ENCODE measurements around the gene ANKMY1. TPM values are rescaled to one million over a fixed set of nuclear protein-coding genes. Genes with fewer than 3 reads are reported as not detected.

Gene ANKMY1
- total and polyA plus RNA-seq, 2 of the 8 experiments (the other 6 are each of a cell fraction or from before 2014, with no cell fraction given): 4.5 to 4.8 TPM

DNA sequence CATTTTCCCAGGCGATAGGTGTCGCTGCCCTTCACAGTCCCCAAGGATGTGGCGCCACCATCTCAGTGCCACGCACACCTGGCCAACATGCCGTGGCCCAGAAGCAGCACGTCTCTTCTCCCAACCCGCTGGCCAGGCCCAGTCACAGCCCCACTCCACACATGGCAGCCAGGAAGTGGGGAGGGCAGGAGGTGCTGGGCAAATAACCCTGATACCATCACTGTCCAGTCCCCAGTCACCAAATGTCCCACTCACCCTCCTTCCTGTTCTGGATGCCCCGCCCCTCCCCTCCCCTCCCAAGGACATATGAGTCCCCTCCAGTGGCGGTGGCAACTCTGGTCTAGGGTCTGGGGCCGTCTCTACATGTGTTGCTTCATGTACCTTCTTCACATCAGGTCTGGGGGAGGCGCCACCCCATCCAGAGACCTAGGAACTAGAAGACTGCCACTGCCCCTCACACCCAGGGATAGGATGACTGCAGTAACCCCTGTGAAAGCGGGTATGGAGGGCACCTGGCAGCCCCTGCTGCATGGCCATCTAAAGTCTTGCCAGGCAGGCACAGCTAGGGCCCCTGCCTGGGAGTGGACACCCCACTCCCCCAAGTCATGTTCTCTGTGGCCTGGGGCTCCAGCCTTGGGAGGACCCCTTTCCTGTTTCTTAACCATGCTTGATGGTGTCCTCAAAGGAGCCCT is 21.4 kb upstream of the ANKMY1 start:
- Histone ChIP-seq H2BK12ac (ENCODE audit: low read depth, low read length) (no peak overlapping the region), H3K23me2 (ENCODE audit: low read depth, low read length) (no peaks in the 10 kb centered on the region), H4K20me1 (replicated peaks in 1 of 2; ENCODE audit: control insufficient read depth in 1 of 2, insufficient read depth in 2 of 2, low read length in 2 of 2) (peaks cover 12 to 19% of the 10 kb centered on the region in 2 experiments), H2BK15ac (ENCODE audit: low read length) (no peak overlapping the region), H3K4me1 (replicated peaks in 1 of 4; ENCODE audit: control insufficient read depth in 3 of 4, insufficient read depth in 4 of 4, low read length in 3 of 4) (peaks cover 0 to 9% (median 0%) of the 10 kb centered on the region in 4 experiments; a peak in 2 of 7 replicates), H3K23ac (ENCODE audit: insufficient read length) (no peak overlapping the region), H3K4me3 (ENCODE audit: extremely low read depth in 1 of 4, insufficient read depth in 2 of 4, low read depth in 3 of 4, low read length in 4 of 4) (no peak overlapping the region), H3K27ac (ENCODE audit: low read depth, low read length) (no peak overlapping the region), H3K4ac (replicated peaks; ENCODE audit: insufficient read length, low read depth, low read length) (no peak overlapping the region), H3K14ac (ENCODE audit: insufficient read length) (no peak overlapping the region), H3K79me1 (ENCODE audit: low read depth, low read length) (peaks cover 7% of the 10 kb centered on the region), H3K18ac (ENCODE audit: extremely low read depth, low read length) (no peak overlapping the region; the same call in 1 of the 2 replicates), H3K56ac (replicated peaks; ENCODE audit: insufficient read length, low read depth, low read length) (no peak overlapping the region), H2BK120ac (replicated peaks; ENCODE audit: low read depth, low read length) (no peak overlapping the region), H2AK5ac (ENCODE audit: low read depth, low read length) (no peak overlapping the region; the same call in 1 of the 2 replicates), H3K79me2 (ENCODE audit: control insufficient read depth in 1 of 2, insufficient read depth in 2 of 2, low read length in 2 of 2) (0 out of 4 replicates have a peak, but pooled peaks cover 0 to 5% of the 10 kb centered on the region in 2 experiments), H2AFZ (ENCODE audit: low read length) (no peak overlapping the region), H2BK5ac (ENCODE audit: low read depth, low read length) (no peak overlapping the region), H4K5ac (ENCODE audit: insufficient read length, low read depth, low read length) (no peak overlapping the region), H3K36me3 (ENCODE audit: control insufficient read depth in 2 of 4, insufficient read depth in 4 of 4, low read length in 3 of 4) (no peaks in the 10 kb centered on the region), H2BK20ac (ENCODE audit: low read length) (no peak overlapping the region), H3K27me3 (replicated peaks in 1 of 4; ENCODE audit: control insufficient read depth in 3 of 4, extremely low read depth in 1 of 4, insufficient read depth in 3 of 4, low read length in 3 of 4) (no peaks in the 10 kb centered on the region), H3K4me2 (ENCODE audit: insufficient read depth in 1 of 2, low read depth in 2 of 2, low read length in 2 of 2) (no peak overlapping the region), H4K91ac (replicated peaks; ENCODE audit: insufficient read length, low read length) (no peak overlapping the region), H4K8ac (ENCODE audit: extremely low read depth, insufficient read depth, low read length) (no peak overlapping the region; the same call in 1 of the 2 replicates), H3K9ac (replicated peaks in 1 of 4; ENCODE audit: extremely low read depth in 1 of 4, low read depth in 3 of 4, low read length in 3 of 4) (no peak overlapping the region), H3K9me3 (ENCODE audit: insufficient read depth in 2 of 2, low read depth in 1 of 2, low read length in 1 of 2) (no peaks in the 10 kb centered on the region)
- FAIRE-seq: no peak
- DNase-seq (ENCODE audit: low read depth in 1 of 2, low spot score in 2 of 2): no peak
- ChIA-PET CTCF (ENCODE audit: partially characterized antibody) (interaction anchor here (0.7 to 4.8 kb wide), 11 partner anchors 8 to 124 kb away, joined by 3 to 37 read pairs (median 4); partner anchors contain the start of gene RNPEPL1), POLR2A (ENCODE audit: partially characterized antibody) (interaction anchor here (1.1 to 1.2 kb wide), 2 partner anchors 16 to 143 kb away, joined by 3 read pairs; partner anchors contain the start of gene GPC1)
- 84% methylated on average over 9 of the region's 12 CpGs; no CpG with 5 or more reads in 1 of the 2 experiments for WGBS, 2 experiments (ENCODE audit: extremely low coverage in 1 of 2, insufficient coverage in 1 of 2, insufficient read length in 1 of 2, insufficient replicate concordance in 2 of 2, low coverage in 1 of 2, low lambda C conversion rate in 2 of 2, missing lambda C conversion rate in 1 of 2)
